HG03457 (cell line): ENCODE measurements around the gene GOLGA6L2.
"Not testable (repeated sequence)": the region's sequence is repeated elsewhere in the genome, so short reads cannot be mapped to it uniquely, and the experiment has no call there.

Experiments
- ATAC-seq: cut with Tn5 transposase; IDR thresholded peaks from one replicate; pipeline ENCODE4 v1.9.1; 2021; ENCODE audit warnings: moderate number of reproducible peaks; ENCODE audit not compliant: unreplicated experiment

Gene GOLGA6L2

GRCh38 chr15:23425327-23425726, 21.7 kb downstream of the GOLGA6L2 start:
- ATAC-seq, result not testable (repeated sequence)

DNA sequence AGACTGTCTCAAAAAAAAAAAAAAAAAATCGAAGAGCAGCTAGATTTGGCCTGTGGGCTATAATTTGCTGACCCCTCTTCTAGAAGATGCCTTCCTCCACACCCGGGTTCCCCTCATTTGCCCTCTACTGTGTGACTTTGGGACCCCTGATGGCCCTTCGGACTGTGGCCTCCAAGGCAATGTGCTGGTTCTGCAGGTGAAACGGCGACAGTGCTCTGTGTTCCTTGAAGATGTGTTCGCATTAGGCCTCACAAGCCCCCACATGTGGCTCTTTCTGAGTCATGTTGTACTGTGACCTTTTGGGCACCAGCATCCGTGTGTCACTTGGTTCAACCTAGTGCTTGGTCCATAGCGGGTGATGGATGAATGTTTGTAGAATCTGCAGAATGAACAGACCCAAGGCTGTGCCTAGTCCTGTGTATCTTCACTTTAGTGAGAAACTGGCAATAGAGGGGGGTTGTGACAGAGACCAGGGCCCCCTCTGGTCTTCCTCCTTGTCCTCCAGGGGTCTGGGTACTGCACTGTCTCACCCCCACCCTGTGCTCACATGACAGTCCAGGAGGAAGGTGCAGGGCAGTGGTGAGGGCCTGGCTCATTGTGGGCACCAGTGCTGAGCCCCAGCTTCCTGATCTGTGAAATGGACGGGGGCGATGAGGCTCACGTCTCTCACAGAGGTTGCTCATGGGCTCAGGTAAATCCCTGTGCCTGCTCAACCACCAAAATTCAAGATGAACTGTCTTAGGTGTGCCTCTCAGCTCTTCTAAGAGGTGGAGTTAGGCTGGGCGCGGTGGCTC, 22.7 kb downstream of the GOLGA6L2 start:
- no peak for ATAC-seq

- ATAC-seq, result no peak
Observed at GRCh38 chr15:23422946-23423708, 23.9 kb downstream of the GOLGA6L2 start.

GRCh38 chr15:23422099-23422945, 24.7 kb downstream of the GOLGA6L2 start:
- no peak for ATAC-seq

- ATAC-seq, result no peak
Observed at GRCh38 chr15:23420806-23421575, 26.1 kb downstream of the GOLGA6L2 start.

GRCh38 chr15:23416349-23417276, 30.4 kb downstream of the GOLGA6L2 start:
- no peak for ATAC-seq

DNA sequence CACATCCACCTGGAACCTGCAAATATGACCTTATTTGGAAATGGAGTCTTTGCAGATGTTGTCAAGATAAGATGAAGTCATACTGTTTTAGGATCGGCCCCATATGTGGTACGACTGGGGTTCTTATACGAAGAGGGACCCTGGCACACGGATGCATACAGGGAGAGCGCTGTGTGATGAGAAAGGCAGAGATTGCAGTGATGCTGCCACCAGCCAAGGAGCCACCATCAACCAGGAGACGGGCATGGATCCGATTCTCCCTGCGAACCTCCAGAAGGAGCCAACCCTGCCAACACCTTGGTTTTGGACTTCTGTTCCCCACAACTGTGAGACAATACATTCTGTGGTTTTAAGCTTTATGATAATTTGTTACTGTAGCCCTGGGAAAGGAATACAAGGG, 31.2 kb downstream of the GOLGA6L2 start:
- not testable (repeated sequence) for ATAC-seq

GRCh38 chr15:23415321-23415865, 31.6 kb downstream of the GOLGA6L2 start:
- no peak for ATAC-seq

DNA sequence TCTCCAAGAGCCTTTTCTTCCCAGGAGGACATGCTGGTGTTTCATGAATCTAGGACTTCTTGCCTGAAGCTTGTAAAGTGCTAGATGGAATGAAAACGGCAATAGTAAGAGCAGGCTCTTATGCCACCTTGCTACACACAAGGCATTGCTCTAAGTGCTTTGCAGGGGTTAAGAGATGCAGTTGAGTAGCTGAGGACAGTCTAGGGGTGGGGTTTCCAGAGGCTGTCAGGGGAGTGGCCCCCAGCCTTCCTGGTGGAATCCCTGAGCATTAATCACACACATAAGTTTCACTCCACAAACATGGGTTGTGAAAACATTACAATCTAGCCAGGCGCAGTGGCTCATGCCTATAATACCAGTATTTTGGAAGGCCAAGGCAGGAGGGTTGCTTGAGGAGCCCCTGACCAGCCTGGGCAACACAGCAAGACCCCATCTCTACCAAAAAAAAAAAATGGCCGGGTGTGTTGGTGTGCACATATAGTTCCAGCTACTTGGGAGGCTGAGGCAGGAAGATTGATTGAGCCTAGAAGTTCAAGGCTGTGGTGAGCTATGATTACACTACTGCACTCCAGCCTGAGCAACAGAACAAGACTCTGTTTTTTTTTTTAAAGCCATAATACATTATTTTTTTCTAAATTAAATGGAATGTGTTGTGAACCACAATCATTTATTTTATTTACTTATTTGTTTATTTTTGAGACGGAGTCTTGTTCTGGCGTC, 34.0 kb downstream of the GOLGA6L2 start:
- ATAC-seq, result not testable (repeated sequence)

DNA sequence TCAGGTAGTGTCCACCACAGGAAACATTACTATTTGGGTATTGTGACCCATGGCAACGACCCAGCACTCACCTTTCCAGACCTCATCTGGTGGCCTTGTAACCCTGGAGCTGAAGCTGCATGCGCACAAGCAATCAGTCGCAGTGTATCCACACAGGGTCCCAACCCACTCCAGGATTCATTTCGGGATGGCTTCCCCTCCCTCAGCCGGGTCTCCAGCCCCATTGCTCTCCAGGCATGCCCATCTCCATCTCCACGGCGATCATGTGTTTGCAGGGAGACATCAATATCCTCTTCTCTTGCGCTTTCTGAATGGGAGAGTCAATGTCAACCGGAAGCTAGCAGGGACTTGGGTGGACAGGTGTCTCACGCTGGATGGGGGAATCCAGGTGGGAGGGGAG, 35.2 kb downstream of the GOLGA6L2 start:
- no peak for ATAC-seq

DNA sequence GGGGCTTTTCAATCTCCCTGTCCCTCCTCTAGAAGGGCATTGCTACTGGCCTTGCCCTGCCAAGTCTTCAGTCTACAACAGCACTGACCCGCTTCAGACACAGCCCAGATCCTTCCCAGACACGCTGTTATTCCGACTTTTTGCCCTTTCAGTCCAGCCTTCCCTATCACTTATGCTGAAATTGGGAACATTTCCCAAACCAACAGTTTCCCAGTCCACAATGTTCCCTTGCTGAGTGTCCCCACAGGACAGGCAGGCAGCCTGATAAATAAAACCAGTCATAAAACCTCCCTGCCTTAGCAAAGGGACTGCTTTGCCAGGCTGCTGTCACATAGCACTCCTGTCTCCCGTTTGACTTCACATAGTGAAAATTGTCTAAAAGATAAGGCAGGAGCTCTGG, 43.5 kb downstream of the GOLGA6L2 start:
- no peak for ATAC-seq

- no peak for ATAC-seq
Observed at GRCh38 chr15:23402544-23402943, 44.5 kb downstream of the GOLGA6L2 start.

DNA sequence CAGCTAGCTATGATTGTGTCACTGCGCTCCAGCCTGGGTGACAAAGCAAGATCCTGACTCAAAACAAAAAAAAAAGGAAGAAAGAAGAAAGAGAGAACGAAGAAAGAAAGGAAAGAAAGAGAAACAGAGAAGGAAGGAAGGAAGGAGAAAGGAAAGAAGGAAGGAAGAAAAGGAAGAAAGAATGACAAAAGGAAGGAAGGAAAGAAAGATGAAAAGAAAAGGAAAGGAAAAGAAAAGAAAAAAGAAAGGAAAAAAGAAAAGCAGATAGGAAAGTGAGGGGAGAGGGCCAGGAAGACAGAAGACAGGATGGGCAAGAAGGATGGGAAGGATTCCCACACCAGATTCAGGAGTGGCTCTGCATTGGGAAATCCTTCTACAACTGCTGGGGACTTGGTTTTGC, 44.9 kb downstream of the GOLGA6L2 start:
- no peak for ATAC-seq

GRCh38 chr15:23401627-23402026, 45.4 kb downstream of the GOLGA6L2 start:
- no peak for ATAC-seq

GRCh38 chr15:23399207-23399606, 47.8 kb downstream of the GOLGA6L2 start:
- not testable (repeated sequence) for ATAC-seq

DNA sequence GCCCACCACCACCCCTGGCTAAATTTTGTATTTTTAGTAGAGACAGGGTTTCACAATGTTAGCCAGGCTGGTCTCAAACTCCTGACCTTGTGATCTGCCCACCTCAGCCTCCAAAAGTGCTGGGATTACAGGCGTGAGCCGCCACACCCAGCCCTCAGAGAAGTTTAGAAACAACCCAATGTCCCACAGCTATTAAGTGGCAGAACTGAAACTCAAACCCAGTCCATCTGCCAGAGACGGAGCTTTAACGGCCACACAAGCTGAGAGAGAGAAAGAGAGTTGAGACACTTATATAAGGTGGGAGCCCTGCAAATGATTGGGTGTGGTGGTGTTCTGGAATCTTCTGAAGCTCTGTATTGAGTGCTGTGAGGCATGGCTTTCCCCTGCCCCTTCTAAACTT, 48.7 kb downstream of the GOLGA6L2 start:
- ATAC-seq, result not testable (repeated sequence)

DNA sequence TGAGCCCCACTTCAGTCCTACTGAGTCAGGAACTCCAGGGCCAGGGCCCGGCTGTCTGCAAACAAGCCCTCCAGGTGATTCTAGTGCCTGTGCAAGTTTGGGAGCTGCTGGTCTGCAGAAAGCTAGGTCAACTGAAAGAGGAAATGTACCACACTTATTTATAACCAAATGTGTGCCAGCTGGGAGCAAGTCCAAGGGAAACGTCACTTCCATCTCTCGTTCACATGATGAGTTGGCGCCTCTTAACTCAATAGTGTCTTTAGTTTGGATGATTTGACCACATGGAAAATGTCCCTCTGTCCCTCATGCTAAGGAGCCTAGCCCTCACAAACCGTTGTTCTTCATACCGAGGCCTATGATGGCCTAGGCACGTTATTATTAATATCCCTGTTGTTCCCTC, 49.3 kb downstream of the GOLGA6L2 start:
- no peak for ATAC-seq

GRCh38 chr15:23395832-23396231, 51.2 kb downstream of the GOLGA6L2 start:
- ATAC-seq, result no peak
